GM18867 (cell line): ENCODE results near the gene RNF114.
"Not testable (repeated sequence)": the region's sequence is repeated elsewhere in the genome, so short reads cannot be mapped to it uniquely, and the experiment has no call there.

Experiments used
- ATAC-seq: cut with Tn5 transposase; IDR thresholded peaks from one replicate; pipeline ENCODE4 v1.9.1; 2021; ENCODE audit warnings: mild to moderate bottlenecking, moderate library complexity; ENCODE audit not compliant: unreplicated experiment

The RNF114 gene

GRCh38 chr20:49961413-49961812 is 25.2 kb downstream of the RNF114 start:
- ATAC-seq: no peak

GRCh38 chr20:49964964-49965780 is 29.0 kb downstream of the RNF114 start:
- no peak for ATAC-seq

DNA sequence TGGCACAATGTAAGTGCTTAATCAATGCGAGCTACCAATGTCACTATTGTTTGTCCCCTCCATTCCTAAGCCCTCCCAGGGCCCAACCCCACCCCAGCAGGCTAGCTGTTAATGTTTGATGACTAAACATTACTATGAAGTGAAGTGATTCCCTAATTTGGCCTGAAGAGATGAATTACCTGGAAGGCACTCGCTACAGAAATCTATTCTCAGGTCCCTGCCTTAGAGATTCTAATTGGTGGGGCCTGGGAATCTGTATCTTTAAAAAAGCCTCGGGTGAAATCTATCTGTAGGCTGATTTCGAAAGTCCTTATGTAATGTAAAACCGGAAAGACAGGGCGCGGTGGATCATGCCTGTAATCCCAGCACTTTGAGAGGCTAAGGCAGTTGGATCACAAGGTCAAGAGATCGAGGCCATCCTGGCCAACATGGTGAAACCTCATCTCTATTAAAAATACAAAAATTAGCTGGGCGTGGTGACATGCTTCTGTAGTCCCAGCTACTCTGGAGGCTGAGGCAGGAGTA is 29.6 kb downstream of the RNF114 start:
- no peak for ATAC-seq

GRCh38 chr20:49966861-49967260 is 30.7 kb downstream of the RNF114 start:
- no peak for ATAC-seq

DNA sequence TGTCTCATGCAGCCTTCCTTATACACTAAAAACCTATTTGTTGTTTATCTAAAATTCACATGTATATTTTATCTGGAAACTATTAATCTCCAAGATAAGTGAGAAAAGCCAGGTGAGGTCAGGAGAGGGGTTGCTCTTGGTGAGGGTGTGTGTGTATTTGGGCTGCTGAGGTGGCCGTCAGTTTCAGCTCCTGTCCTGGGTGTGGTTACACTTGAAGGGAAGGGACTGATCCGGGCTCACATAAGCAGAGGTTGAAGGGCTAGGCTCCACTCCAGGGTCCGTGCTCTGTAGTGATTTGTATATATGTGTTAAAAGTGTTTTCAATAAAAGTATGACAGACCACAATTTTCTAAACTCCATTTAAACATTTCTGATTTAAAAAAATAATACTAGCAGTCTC is 33.0 kb downstream of the RNF114 start:
- ATAC-seq: no peak

GRCh38 chr20:49969946-49970345 is 33.7 kb downstream of the RNF114 start:
- no peak for ATAC-seq

DNA sequence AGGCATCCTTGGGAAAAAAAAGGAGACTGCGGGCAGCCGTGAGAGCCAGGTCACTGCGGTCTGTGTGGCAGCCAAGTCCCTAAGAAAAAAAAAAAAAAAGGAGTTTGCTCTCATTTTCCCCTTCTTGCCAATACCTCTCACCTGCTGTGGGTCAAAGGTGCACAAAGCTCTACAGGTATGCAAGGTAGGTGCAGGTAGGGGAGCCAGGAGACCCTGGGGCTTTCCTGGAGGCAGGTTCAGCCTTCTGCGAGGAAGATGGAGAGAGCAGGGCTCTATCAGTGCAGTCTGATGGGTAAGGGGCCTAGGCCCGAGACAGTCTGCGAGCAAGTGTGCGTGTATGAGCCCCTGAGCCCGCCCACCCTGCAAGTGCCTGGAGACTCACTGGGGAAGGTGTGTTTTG is 34.3 kb downstream of the RNF114 start:
- no peak for ATAC-seq

DNA sequence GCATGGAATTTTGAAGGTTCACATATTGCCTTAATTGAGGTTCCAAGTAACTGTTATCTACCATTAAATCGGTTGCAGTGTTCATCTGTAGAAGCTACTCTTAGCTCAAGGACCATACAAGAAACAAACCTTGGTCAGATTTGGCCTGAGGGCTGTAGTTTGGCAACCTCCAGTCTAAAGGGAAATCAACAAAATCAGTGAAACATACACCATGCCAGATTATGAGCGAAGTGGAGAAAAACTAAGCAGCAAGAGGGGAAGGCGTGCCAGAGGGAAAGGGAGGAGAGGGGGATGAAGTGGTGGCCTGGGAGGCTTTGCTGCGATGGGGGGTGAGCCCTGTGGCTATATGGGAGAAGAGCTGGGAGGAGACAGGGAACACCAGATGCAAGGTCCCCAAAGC is 37.8 kb downstream of the RNF114 start:
- ATAC-seq: no peak

GRCh38 chr20:49976542-49976941 is 40.3 kb downstream of the RNF114 start:
- ATAC-seq: no peak

- not testable (repeated sequence) for ATAC-seq
Observed at GRCh38 chr20:49977740-49978139, 41.5 kb downstream of the RNF114 start.

GRCh38 chr20:49978685-49979029 is 42.5 kb downstream of the RNF114 start:
- ATAC-seq: no peak

DNA sequence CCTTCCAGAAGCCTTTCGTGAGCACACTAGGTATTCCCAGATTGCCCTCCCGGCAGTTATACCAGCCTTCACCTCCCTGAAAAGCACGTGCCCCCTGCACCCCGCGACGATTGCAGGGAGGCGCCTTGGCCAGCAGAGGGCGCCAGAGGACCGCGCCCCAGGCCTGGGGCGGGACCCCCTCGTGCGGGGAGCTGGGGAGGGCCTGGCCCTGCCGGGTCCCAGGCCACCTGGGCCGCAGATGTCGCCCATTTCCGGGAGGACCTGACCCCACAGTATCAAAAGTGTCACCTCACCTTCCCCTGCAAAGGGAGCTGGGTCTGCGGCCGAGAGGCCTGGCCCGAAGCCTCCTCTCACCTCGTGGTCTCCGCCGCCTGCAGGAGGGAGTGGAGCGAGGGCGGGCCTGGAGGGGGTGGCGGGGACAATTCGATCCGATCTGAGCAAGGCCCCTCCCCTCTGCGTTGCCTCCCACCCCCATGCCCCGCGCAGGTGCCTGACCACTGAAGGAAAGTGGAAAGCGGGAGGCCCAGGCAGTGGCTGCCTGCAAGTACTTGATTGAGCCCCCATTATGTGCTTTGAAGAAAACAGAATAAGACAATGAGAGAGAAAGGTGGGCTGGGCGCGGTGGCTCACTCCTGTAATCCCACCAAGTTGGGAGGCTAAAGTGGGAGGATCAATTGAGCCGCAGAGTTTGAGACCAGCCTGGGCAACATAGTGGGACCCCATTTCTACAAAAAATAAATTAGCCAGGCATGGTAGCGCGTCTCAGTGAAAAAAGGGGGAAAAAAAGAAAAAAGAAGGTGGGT is 43.0 kb downstream of the RNF114 start:
- no peak for ATAC-seq

GRCh38 chr20:49980140-49981008 is 44.2 kb downstream of the RNF114 start:
- ATAC-seq: no peak

- no peak for ATAC-seq
Observed at GRCh38 chr20:49981218-49982071, 45.2 kb downstream of the RNF114 start.

GRCh38 chr20:49982072-49982345 is 45.8 kb downstream of the RNF114 start:
- no peak for ATAC-seq

DNA sequence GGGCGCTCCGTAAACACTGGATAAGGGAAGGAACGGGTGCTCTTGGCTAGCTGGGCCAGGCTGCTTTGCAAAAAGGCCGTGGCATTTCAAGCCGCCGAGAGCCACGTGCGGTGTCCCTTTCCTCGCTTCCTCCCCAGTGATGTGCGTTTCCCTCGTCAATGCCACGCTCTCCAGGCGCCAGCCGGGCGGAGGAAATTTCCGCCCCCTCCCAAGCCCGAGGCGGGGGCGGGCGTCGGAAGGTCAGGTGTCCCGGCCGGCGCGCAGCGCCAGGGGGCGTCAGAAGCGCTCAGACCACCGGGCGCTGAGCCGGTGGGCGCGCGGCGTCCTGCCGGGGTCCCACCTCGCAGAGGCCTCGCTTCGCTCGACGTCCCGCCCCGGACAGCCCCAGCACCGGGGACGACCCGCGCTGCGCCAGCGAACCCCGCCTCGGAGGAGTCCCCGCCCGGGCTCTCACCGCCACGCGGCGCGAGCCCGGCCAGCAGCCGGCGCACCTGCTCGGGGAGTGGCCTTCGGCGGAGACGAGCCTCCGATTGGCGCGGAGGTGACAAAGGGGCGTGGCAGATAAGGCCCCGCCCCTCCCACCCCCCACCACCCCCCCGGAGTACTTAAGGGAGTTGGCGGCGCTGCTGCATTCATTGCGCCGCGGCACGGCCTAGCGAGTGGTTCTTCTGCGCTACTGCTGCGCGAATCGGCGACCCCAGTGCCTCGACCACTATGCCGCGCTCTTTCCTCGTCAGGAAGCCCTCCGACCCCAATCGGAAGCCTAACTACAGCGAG is 46.3 kb downstream of the RNF114 start, which contains the start of gene SNAI1:
TSS of gene SNAI1 (plus strand) at position 635 of the 777 bp plus-strand sequence. CDS start at position 715, 80 bp downstream.
- peak; percentile 76 for ATAC-seq

GRCh38 chr20:49983123-49983847 is 47.1 kb downstream of the RNF114 start:
- ATAC-seq: no peak

- no peak for ATAC-seq
Observed at GRCh38 chr20:49983848-49984408, 47.7 kb downstream of the RNF114 start.
